ENCODE results near the gene DDX47.
"Not testable (repeated sequence)": the region's sequence is repeated elsewhere in the genome, so short reads cannot be mapped to it uniquely, and the experiment has no call there.

Gene DDX47

DNA sequence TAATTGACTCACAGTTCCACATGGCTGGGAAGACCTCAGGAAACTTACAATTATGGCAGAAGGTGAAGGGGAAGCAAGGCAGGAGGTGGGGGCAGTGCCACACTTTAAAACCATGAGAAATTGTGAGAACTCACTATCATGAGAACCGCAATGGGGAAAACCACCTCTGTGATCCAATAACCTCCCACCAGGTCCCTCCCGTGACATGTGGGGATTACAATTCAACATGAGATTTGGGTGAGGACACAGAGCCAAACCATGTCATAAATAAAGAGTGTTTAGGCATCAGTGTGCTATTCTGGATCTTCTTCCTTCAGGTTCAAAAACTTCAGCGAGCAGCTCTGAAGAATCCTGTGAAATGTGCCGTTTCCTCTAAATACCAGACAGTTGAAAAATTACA, 9.7 kb downstream of the DDX47 start:
- DNase-seq (ENCODE audit: low read depth) = no peak

DNA sequence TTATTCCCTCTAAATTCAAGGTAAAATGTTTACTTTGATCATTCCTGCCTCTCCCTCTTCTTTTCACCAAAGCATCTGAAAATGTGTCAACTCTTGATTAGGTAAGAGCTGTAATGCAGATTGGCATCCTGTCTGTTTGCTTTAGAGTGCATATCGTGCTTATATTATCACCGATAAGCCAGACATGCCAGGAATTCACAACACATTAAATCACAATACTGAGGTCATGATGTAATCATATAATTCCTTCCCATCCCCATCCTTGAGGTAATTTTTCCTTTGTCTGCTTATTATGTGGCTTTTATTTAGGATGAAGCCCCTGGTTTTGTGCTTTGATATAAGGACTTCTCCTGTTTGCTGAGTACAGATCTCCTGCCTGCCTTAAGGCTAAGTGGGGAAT, 10.2 kb downstream of the DDX47 start:
- DNase-seq (ENCODE audit: low read depth) = no peak

DNA sequence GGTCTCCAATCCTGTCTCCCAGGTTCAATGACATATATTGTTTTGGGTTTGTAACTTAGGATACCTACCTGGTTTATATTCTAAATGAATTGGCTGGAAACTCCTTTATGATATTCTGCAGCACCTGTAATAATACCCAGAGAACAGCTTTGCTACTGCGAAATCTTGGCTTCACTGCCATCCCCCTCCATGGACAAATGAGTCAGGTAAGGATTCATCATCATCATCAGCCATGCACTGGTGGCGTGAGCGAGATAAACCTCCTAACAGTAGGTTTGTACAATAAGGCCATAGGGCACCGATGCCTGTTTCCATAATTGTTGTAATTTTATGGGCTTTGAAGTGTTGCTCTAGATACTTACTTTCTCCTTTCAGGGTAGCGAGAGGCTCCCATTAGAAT, 10.7 kb downstream of the DDX47 start:
- no peak for DNase-seq (ENCODE audit: low read depth)

DNA sequence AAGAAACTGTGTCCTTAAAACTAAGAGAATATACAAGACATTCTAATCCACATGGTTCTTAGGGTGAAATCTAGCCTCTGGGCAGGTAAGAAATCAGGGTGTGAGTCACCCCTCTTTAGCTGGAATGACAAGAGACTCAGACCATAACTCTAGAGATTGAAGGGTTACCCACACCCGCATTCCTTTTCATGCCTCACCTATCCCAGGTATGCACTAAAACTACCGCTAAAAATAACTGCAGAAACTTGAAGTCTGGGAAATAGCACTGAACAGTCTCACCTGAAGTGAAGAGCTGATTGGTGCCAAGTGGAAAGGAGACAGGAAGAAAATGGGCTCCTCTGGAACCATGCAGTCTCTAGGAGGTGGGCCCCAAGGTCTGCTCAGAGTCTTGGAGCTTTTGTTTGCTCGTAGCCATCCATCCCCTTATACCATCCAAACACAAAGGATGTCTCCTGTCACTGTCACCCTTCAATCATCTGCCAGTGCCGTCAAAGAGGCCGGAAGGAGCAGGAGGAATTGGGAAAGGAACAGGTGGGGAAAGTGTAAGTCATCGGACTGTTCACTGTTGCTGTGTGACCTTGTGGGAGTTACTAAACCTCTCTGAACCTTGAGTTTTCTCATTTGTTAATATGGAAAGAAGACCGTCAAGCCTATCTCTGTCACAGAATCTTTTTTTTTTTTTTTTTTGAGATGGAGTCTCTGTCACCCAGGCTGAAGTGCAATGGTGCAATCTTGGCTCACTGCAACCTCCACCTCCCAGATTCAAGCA, 22.4 kb downstream of the DDX47 start:
- DNase-seq (ENCODE audit: low read depth) = no peak

DNA sequence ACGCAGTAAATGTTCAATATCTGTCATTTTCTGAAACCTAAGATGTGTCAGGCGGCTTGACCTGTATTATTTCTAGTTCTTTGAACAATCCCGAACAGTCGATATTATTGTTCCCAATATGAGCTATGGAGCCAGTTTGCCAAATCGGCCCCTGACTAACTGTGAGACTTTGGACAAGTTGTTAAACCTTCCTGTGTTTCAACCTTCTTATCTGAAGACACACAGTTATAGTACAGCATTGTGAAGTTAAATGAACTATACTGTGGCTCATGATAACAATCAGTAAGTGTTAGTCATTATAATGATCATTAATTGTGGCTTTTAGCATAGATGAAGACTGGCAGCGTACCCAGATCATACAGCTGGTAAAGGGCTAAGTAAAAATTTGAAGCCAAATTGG, 23.4 kb downstream of the DDX47 start:
- no peak for DNase-seq (ENCODE audit: low read depth)

DNA sequence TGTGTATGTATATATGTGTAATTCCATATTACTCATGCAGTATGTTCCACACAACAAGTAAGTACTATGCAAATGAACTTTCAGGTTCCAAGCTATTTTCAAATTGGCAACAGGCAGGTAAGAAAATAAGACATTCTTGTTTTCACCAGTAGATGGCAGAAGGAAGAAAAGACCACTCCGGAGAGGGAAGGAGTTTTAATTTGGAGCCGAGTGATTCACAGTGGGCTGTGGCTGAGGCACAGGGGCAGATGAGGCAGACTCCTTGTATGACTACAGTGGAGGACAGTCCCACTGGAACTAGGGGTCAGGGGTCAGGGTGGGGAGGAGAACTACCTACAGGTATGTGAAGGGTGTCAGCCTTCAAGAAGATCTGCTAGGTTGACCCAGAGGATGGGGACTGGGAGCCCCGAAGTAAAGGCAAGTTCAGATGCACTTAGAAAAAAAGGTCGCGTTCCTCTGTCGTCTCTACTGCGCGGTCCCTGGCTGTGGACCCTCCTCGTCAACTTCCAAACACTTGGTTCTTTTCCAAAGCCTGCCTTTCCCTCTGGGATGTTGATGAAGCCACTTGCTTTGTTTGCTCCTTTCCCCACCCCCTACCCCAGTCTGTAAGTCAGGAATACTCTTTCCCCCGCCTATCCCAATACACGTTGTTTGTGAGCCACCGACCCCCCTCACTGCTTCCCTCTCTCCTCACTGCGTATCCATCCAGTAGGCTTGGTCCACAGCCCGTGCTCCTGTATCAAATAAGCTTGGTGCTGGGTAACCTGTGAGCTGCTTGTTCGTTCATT, 24.1 kb downstream of the DDX47 start:
- peak; percentile 36 for DNase-seq (ENCODE audit: low read depth)

DNA sequence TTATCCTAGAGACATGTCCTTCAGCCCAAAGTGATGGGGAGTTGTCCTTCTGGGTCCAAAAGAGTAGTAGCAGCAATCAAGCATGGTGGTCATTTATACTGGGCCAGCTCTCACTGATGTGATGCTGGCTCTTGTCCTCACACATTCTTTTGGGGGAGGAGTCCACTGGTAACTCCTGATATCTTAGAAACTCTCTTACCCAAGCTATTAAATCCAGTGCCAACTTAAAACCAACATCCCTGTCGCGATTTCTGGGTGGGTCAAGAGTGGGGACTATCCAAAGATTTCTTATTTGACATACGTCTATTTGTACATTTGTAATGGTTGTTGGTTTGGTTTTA, 24.6 kb downstream of the DDX47 start:
- DNase-seq (ENCODE audit: low read depth) = no peak

- no peak for DNase-seq (ENCODE audit: low read depth)
Measured at GRCh38 chr12:12839003-12839395, 25.9 kb downstream of the DDX47 start.

GRCh38 chr12:12839439-12839838, 26.3 kb downstream of the DDX47 start:
- DNase-seq (ENCODE audit: low read depth) = not testable (repeated sequence)

- DNase-seq (ENCODE audit: low read depth) = no peak
Measured at GRCh38 chr12:12839873-12840579, 26.9 kb downstream of the DDX47 start.

- no peak for DNase-seq (ENCODE audit: low read depth)
Measured at GRCh38 chr12:12840580-12840899, 27.4 kb downstream of the DDX47 start.

GRCh38 chr12:12841428-12841827, 28.3 kb downstream of the DDX47 start:
- not testable (repeated sequence) for DNase-seq (ENCODE audit: low read depth)

DNA sequence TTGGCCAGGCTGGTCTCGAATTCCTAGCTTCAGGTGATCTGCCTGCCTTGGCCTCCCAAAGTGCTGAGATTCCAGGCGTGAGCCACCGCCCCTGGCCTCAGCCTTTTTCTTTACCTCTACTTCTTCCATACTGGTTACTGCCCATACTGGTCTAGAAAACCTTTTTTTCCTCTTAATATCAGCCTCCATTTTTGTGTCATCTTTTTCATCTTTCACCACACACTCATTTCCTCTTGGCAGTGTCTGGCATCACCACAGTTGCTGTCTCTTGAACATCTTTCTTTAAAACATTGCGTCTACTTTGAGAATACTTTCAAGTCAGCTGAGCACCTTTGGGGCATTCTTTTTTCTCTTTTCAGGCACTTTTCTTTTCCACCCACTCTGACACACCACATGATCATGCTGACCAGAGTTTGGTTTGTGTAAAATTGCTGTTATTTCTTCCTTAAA, 32.7 kb downstream of the DDX47 start:
- no peak for DNase-seq (ENCODE audit: low read depth)

DNA sequence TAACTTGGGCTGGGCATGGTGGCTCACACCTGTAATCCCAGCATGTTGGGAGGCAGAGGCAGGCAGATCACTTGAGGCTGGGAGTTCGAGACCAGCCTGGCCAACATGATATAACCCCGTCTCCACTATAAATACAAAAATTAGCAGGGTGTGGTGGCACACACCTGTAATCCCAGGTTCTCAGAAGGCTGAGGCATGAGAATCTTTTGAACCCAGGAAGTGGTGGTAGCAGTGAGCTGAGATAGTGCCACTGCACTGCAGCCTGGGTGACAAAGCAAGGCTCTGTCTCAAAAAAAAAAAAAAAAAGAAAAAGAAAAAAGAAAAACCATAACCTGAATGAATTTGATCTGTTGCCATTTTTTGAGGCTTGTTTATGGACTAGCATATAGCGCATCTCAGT, 33.6 kb downstream of the DDX47 start:
- not testable (repeated sequence) for DNase-seq (ENCODE audit: low read depth)

GRCh38 chr12:12853435-12853834, 40.3 kb downstream of the DDX47 start:
- DNase-seq (ENCODE audit: low read depth) = no peak

GRCh38 chr12:12859690-12860089, 46.5 kb downstream of the DDX47 start:
- no peak for DNase-seq (ENCODE audit: low read depth)

DNA sequence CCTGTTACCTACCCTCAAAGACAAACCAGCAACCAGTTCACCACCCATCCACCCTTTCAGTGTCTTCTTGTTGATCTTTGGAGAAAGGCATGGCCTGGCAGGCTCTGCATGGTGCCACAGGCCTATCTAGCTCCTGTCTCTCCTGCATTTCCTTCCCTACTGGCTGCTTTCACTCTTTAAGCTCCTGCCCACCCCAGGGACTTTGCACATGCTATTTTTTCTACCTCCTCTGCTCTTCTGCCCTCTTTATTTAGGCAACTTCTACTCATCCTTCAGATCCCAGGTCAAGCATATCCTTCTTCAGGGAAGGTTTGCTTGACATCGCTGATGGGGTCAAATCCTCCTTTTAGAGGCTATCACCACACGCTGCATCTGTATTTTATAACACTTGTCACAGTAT, 51.1 kb downstream of the DDX47 start:
- DNase-seq (ENCODE audit: low read depth) = no peak

- no peak for DNase-seq (ENCODE audit: low read depth)
Measured at GRCh38 chr12:12868477-12869235, 55.5 kb downstream of the DDX47 start.

GRCh38 chr12:12870465-12870864, 57.3 kb downstream of the DDX47 start:
- DNase-seq (ENCODE audit: low read depth) = no peak

DNA sequence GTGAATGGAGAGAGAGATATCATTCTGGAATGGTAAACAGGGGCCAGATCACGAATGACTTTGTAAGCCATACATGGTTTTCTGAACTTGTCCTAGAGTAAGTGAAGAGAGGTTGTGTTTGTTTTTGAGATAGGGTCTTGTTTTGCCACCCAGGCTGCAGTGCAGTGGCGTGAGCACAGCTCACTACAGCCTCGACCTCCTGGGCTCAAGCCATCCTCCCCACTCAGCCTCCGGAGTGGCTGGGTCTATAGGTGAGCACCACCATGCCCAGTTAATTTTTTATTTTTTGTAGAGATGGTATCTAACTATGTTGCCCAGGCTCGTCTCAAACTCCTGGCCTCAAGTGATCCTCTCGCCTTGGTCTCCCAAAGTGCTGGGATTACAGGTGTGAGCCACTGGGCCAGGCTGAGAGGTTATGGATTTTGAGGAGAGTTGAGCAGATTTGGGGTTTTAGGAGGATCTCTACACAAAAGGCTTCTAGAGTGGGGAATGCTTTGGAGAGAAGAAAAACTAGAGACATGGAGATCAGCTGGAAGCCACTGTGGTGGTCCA, 58.5 kb downstream of the DDX47 start:
- no peak for DNase-seq (ENCODE audit: low read depth)

DNA sequence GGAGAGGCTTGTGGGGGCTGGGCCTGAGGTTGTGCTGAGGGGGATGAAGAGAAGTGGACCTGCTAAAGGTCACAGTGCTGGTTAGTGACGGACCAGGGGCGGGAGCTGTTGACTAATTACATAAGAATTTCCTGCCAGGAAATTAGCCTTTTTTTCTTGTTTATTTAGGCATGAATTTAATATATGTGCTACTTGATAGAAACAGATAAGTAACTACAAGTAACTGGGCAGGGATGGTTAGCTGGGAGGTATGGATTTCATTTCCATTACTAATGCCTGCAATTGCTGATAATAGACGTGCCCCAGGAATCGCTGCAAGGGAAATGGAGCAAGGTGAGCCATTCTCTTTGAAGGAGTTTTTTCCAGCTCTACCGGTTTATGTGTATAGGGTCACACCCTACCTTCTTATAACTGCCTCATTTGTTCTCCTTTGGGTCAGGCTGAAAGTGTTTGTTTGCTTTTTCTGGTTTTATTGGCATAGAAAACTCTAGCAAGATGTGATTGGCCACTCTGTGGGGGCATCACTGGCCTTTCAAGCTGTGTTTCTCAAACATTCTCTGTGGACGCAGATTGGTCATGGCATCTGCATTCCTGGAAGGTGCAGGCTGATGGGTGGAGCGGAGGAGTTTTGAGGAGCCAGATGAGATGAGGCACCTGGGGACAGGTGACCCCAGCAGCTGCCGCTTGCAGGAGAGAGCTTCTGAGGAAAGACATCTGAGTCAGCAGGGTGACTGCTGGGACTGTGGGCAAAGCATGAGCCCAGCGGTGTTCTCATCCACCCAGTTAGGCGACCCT, 59.2 kb downstream of the DDX47 start:
- no peak for DNase-seq (ENCODE audit: low read depth)

Data from stimulated activated CD4-positive, alpha-beta T cell treated with anti-CD3 and anti-CD28 coated beads, Interleukin-2, amount 100 ng/mL, for 4 hours (primary cell).